Immature natural killer cell (primary cell): Measurements from ENCODE around the gene CYP4X1. TPM values are rescaled to one million over a fixed set of nuclear protein-coding genes. Genes with fewer than 3 reads are reported as not detected.
A peak's percentile ranks its signal among the peaks of the same experiment; 100 is the strongest.
"Not testable (repeated sequence)": the region's sequence is repeated elsewhere in the genome, so short reads cannot be mapped to it uniquely, and the experiment has no call there.

ENCODE experiments used
- DNase-seq, 3 donors: peaks; one replicate each; pipeline ENCODE4 v3.0.0; 2022; ENCODE audit warnings: mixed read lengths in 1 of 3
- H3K27ac Mint-ChIP-seq, 6 donors: one replicate each; pipeline ENCODE4 v1.8.0; 2020; ENCODE audit warnings: mixed read lengths in 6 of 6, mild to moderate bottlenecking in 5 of 6, inconsistent platforms in 4 of 6, moderate library complexity in 3 of 6
- H3K27me3 Mint-ChIP-seq, 3 donors: one replicate each; pipeline ENCODE4 v1.8.0; 2020 to 2021; ENCODE audit warnings: low read depth in 3 of 3, mild to moderate bottlenecking in 3 of 3, mixed read lengths in 3 of 3, moderate library complexity in 3 of 3, inconsistent platforms in 1 of 3
- H3K36me3 Mint-ChIP-seq, 3 donors: one replicate each; pipeline ENCODE4 v1.8.0; 2020; ENCODE audit warnings: mixed read lengths in 3 of 3, inconsistent platforms in 2 of 3, mild to moderate bottlenecking in 2 of 3
- H3K4me1 Mint-ChIP-seq, 2 donors: one replicate each; pipeline ENCODE4 v1.8.0; 2020; ENCODE audit warnings: inconsistent platforms in 2 of 2, mild to moderate bottlenecking in 2 of 2, mixed read lengths in 2 of 2, moderate library complexity in 1 of 2
- H3K4me3 Mint-ChIP-seq, 5 donors: one replicate each; pipeline ENCODE4 v1.8.0; 2020; ENCODE audit warnings: mild to moderate bottlenecking in 5 of 5, mixed read lengths in 5 of 5, inconsistent platforms in 3 of 5, moderate library complexity in 3 of 5
- H3K9me3 Mint-ChIP-seq, 6 donors: one replicate each; pipeline ENCODE4 v1.8.0; 2020; ENCODE audit warnings: mild to moderate bottlenecking in 6 of 6, mixed read lengths in 6 of 6, inconsistent platforms in 4 of 6, moderate library complexity in 3 of 6
- polyA plus RNA-seq, 3 donors: library from polyadenylated mRNA; unstranded; fragments of 300-500 nt; fragmentation: Illumina TruSeq; gene quantifications; one replicate each; pipeline ENCODE4 v1.2.3, GENCODE V29; 2021

The CYP4X1 gene
- polyA plus RNA-seq, 3 donors from 2014 or later = not detected

DNA sequence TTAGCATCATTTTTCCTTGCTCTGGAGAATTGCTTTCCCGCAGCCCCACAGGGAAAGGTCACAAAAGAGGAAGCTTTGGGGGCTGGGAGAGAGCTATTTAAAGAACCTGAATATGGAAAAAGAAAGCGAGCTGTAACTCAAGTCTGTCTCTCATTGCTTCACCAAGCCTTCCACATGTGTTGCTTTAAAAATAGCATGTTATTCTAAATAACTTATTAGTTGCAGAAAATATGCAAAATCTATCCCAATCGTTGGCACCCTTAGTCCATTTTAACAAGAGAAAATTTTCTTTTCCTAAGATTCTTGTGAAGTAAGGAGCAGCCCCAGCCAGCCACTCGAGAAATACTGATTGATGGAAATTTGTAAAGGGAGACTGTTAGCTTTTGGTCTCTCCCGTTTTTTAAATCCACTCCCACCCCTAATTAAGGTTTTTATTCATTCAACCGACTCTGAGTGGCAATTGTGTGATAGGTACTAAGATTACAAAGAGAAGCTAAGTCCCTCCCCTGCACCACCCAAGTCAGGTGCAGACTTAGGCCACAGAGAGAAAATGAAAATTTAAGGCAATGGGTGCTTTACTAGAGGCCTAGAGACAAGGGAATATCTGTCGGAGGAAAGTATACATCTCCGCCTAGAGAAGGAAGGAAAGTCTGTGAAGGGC is 802 bp downstream of the CYP4X1 start:
- no peak for DNase-seq
- Mint-ChIP-seq H3K9me3 (peaks cover 0 to 3% (median 0%) of the 10 kb centered on the region in 6 donors), H3K36me3 (no peaks in the 10 kb centered on the region), H3K4me3 (no peak overlapping the region), H3K27me3 (peaks cover 2 to 12% (median 9%) of the 10 kb centered on the region in 3 donors), H3K27ac (no peak overlapping the region), H3K4me1 (no peaks in the 10 kb centered on the region)

DNA sequence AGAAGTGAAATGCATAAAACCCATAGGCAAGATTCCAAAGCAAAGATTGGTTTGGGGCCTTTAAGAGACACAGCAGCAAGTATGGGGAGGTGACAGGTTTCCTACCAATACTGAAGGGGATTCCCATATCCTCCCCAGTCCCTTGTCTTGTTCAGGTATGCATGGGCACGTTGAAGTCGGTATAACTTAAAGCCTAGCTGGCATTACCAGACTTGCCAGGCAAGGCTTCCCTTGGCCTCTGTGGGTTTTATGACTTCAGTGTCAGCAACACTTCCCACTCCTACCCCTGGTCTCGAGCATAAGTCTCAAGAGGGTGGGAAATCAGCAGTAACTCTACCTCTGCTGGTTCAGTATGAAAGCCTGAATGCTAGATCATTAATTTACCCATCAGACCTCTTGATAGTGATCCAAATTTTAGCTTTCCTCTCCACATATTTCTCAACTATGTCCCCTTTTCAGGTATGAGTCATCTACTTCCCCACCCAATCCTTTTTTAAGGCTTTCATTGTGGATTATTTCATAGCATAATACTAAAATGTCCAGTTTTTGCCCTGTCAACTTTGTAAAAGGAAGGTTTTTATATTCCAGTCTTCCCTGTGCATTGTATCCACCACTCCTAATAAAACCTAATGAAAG is 6.8 kb downstream of the CYP4X1 start:
- no peaks in the 10 kb centered on the region for H3K36me3 Mint-ChIP-seq
- DNase-seq = no peak
- H3K27me3 Mint-ChIP-seq = peaks cover 0 to 7% (median 1%) of the 10 kb centered on the region in 3 donors
- H3K27ac Mint-ChIP-seq = no peak overlapping the region
- H3K4me1 Mint-ChIP-seq = no peaks in the 10 kb centered on the region
- H3K9me3 Mint-ChIP-seq = no peaks in the 10 kb centered on the region
- no peak overlapping the region for H3K4me3 Mint-ChIP-seq

- peaks cover 0 to 10% (median 0%) of the 10 kb centered on the region in 3 donors for H3K27me3 Mint-ChIP-seq
- no peak for DNase-seq
Observed at GRCh38 chr1:47031059-47031458, 7.6 kb downstream of the CYP4X1 start.

GRCh38 chr1:47031585-47031984 is 8.1 kb downstream of the CYP4X1 start:
- Mint-ChIP-seq H3K4me1 (no peaks in the 10 kb centered on the region), H3K9me3 (no peaks in the 10 kb centered on the region), H3K27me3 (peaks cover 0 to 10% (median 0%) of the 10 kb centered on the region in 3 donors), H3K27ac (no peak overlapping the region), H3K36me3 (no peaks in the 10 kb centered on the region), H3K4me3 (no peak overlapping the region)
- DNase-seq = no peak

More at GRCh38 chr1:47031059-47031458, 7.6 kb downstream of the CYP4X1 start:
- H3K9me3 Mint-ChIP-seq = no peaks in the 10 kb centered on the region
- no peaks in the 10 kb centered on the region for H3K36me3 Mint-ChIP-seq
- no peaks in the 10 kb centered on the region for H3K4me1 Mint-ChIP-seq
- H3K27ac Mint-ChIP-seq = no peak overlapping the region
- H3K4me3 Mint-ChIP-seq = no peak overlapping the region

DNA sequence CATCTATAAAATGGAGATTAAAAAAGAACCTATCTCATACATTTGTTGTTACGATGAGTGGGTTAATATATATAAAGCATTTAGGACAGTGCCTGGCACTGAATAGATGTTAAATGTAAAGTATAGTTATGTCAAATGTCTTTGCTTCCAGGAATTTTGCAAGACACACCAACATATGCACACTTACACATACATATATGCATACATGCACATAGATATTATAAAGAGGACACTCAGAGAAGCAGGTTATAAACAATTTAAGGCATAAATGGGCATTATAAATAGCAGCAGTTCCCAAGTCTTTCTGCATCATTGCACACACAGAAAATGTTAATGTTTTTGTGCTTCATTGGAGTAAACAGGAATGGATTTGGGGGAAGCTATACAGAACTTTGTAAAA is 13.3 kb downstream of the CYP4X1 start:
- peaks cover 0 to 9% (median under 1%) of the 10 kb centered on the region in 3 donors for H3K27me3 Mint-ChIP-seq
- H3K4me1 Mint-ChIP-seq = no peaks in the 10 kb centered on the region
- H3K27ac Mint-ChIP-seq = no peak overlapping the region
- H3K4me3 Mint-ChIP-seq = no peak overlapping the region
- no peaks in the 10 kb centered on the region for H3K9me3 Mint-ChIP-seq
- no peaks in the 10 kb centered on the region for H3K36me3 Mint-ChIP-seq
- no peak for DNase-seq

GRCh38 chr1:47059376-47059775 is 35.9 kb downstream of the CYP4X1 start:
- Mint-ChIP-seq H3K4me1 (no peaks in the 10 kb centered on the region), H3K27me3 (peaks cover 0 to 8% (median 0%) of the 10 kb centered on the region in 3 donors), H3K9me3 (peaks cover 2 to 22% (median 4%) of the 10 kb centered on the region in 6 donors), H3K27ac (no peak overlapping the region), H3K36me3 (peaks cover 0 to 4% (median 0%) of the 10 kb centered on the region in 3 donors), H3K4me3 (no peak overlapping the region)
- DNase-seq = no peak

DNA sequence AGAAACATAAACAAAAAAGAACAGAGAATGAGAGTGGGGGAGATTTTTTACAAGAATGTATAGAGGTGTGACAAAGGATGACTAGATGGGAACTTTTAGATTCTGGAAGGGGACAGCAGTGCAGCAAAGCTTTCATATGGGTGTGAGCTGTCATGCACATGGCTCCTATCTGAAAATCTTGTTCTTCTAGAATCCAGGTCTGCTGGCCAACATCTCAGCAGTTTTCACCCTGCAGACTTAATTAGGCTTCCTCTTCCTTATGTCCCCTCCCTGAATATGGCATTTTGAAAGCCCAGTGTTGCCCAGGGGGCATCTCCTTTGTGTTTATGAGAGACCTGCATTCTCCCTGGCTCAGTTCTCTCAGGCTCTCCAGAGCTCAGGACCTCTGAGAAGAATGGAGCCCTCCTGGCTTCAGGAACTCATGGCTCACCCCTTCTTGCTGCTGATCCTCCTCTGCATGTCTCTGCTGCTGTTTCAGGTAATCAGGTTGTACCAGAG is 43.7 kb downstream of the CYP4X1 start, which contains the start of gene CYP4Z1:
Gene CYP4Z1 (plus strand): TSS at position 135 of the 498 bp plus-strand sequence. CDS start 260 bp downstream, at position 395.
- Mint-ChIP-seq H3K36me3 (no peaks in the 10 kb centered on the region), H3K9me3 (no peaks in the 10 kb centered on the region), H3K4me3 (no peak within 1 kb of the TSS), H3K27ac (no peak within 1 kb of the TSS), H3K4me1 (no peaks in the 10 kb centered on the region), H3K27me3 (peaks cover 6 to 9% (median 7%) of the 10 kb centered on the region in 3 donors)
- DNase-seq = no peak

DNA sequence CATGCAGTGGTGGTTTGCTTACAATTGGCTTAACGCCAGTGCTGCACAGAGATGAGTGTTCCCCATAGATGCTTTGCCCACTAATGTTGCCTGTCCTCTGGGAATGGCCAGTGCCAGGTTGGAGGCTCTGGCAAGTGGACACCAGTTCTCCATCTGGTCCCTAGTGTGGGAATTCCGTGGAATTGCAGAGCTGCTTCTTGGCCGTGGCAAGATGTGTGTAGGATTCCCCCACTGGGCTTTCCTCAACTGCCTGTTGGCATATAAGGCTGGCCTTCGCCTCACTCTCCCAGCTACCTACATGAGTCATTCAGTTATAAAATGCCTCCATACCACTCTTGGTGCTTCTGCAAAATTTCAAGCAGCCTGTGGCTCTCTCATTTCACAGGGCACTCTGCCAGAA is 45.6 kb downstream of the CYP4X1 start:
- H3K4me3 Mint-ChIP-seq, DNase-seq, H3K27me3 Mint-ChIP-seq, H3K4me1 Mint-ChIP-seq, H3K9me3 Mint-ChIP-seq, H3K27ac Mint-ChIP-seq, H3K36me3 Mint-ChIP-seq: not testable (repeated sequence)

GRCh38 chr1:47069509-47069908 is 46.0 kb downstream of the CYP4X1 start:
- H3K4me3 Mint-ChIP-seq, H3K4me1 Mint-ChIP-seq, H3K27ac Mint-ChIP-seq, DNase-seq, H3K9me3 Mint-ChIP-seq, H3K36me3 Mint-ChIP-seq, H3K27me3 Mint-ChIP-seq: not testable (repeated sequence)

GRCh38 chr1:47089356-47089755 is 65.9 kb downstream of the CYP4X1 start:
- not testable (repeated sequence) for H3K4me1 Mint-ChIP-seq, H3K4me3 Mint-ChIP-seq, H3K36me3 Mint-ChIP-seq, H3K27me3 Mint-ChIP-seq, H3K9me3 Mint-ChIP-seq, H3K27ac Mint-ChIP-seq
- DNase-seq = peak in 2 of 3 donors; percentile 4 to 11

GRCh38 chr1:47091476-47091875 is 68.0 kb downstream of the CYP4X1 start:
- not testable (repeated sequence) for H3K4me3 Mint-ChIP-seq, H3K27ac Mint-ChIP-seq, H3K27me3 Mint-ChIP-seq, H3K36me3 Mint-ChIP-seq, DNase-seq, H3K4me1 Mint-ChIP-seq, H3K9me3 Mint-ChIP-seq

Other genes starting within 250 kb of the CYP4X1 start
- not detected for gene CYP4B1, start 224.6 kb upstream of the CYP4X1 start, polyA plus RNA-seq
- gene CYP4A11, start 82.2 kb upstream of the CYP4X1 start, polyA plus RNA-seq = not detected
- gene CYP4Z1, start 43.6 kb downstream of the CYP4X1 start, polyA plus RNA-seq = not detected
- not detected for gene CYP4A22, start 113.8 kb downstream of the CYP4X1 start, polyA plus RNA-seq
- gene PDZK1IP1, start 166.4 kb downstream of the CYP4X1 start, polyA plus RNA-seq = 1 to 10 TPM in 1 of 3 donors, under 1 TPM in 1, not detected in 1; 0.58 to 7.5 TPM
- gene TAL1, start 208.6 kb downstream of the CYP4X1 start, polyA plus RNA-seq = 1 to 10 TPM in 1 of 3 donors, not detected in 2; 1.7 TPM